ENCODE results near the gene DLX2. TPM values are rescaled to one million over a fixed set of nuclear protein-coding genes. Genes with fewer than 3 reads are reported as not detected.
"Not testable (repeated sequence)": the region's sequence is repeated elsewhere in the genome, so short reads cannot be mapped to it uniquely, and the experiment has no call there.

The DLX2 gene
- total RNA-seq, 2 experiments from 2014 or later, result not detected

GRCh38 chr2:172062402-172063004, 40.2 kb downstream of the DLX2 start:
- peaks cover 43% of the 10 kb centered on the region for H3K36me3 Mint-ChIP-seq (ENCODE audit: low read depth)
- ChIA-PET CTCF (no interaction called here), POLR2A (no interaction called here)
- peaks cover 4% of the 10 kb centered on the region for H3K27me3 Mint-ChIP-seq
- no peak for DNase-seq
- intact Hi-C loops (cut with DNase I, micrococcal nuclease), result no loop called here
- ATAC-seq (ENCODE audit: poor library complexity), result no peak
- no peak overlapping the region for H3K4me3 ChIP-seq (ENCODE audit: low read length)
- H3K9me3 ChIP-seq (ENCODE audit: control insufficient read depth in 1 of 2, insufficient read depth in 1 of 2, low read length in 2 of 2), result no peaks in the 10 kb centered on the region
- H3K27ac Mint-ChIP-seq, result no peak overlapping the region
- no peaks in the 10 kb centered on the region for H3K27me3 ChIP-seq (ENCODE audit: control insufficient read depth in 1 of 2, insufficient read depth in 2 of 2, low read length in 2 of 2)
- no peaks in the 10 kb centered on the region for H3K36me3 ChIP-seq (ENCODE audit: insufficient read depth, low read length)
- H3K27ac ChIP-seq (ENCODE audit: low read depth in 1 of 2, low read length in 2 of 2), result no peak overlapping the region
- no peaks in the 10 kb centered on the region for H3K9me3 Mint-ChIP-seq
- TF ChIP-seq CTCF (IDR thresholded peaks at IDR 0.05), result no peak
- no peaks in the 10 kb centered on the region for H3K4me1 Mint-ChIP-seq (ENCODE audit: low read depth)
- H3K4me1 ChIP-seq (ENCODE audit: insufficient read depth, low read length), result no peaks in the 10 kb centered on the region
- no peak overlapping the region for H3K4me3 Mint-ChIP-seq

GRCh38 chr2:172060118-172060517, 42.6 kb downstream of the DLX2 start:
- H3K4me3 Mint-ChIP-seq; H3K36me3 ChIP-seq (ENCODE audit: insufficient read depth, low read length); H3K27ac ChIP-seq (ENCODE audit: low read depth in 1 of 2, low read length in 2 of 2); POLR2A ChIA-PET; H3K9me3 Mint-ChIP-seq; H3K4me3 ChIP-seq (ENCODE audit: low read length); ATAC-seq (ENCODE audit: poor library complexity); H3K27ac Mint-ChIP-seq; CTCF ChIA-PET; H3K4me1 Mint-ChIP-seq (ENCODE audit: low read depth); H3K9me3 ChIP-seq (ENCODE audit: control insufficient read depth in 1 of 2, insufficient read depth in 1 of 2, low read length in 2 of 2); intact Hi-C loops (cut with DNase I, micrococcal nuclease); H3K4me1 ChIP-seq (ENCODE audit: insufficient read depth, low read length); H3K27me3 Mint-ChIP-seq; DNase-seq; H3K27me3 ChIP-seq (ENCODE audit: control insufficient read depth in 1 of 2, insufficient read depth in 2 of 2, low read length in 2 of 2): not testable (repeated sequence)
- H3K36me3 Mint-ChIP-seq (ENCODE audit: low read depth), result peaks cover 26% of the 10 kb centered on the region

DNA sequence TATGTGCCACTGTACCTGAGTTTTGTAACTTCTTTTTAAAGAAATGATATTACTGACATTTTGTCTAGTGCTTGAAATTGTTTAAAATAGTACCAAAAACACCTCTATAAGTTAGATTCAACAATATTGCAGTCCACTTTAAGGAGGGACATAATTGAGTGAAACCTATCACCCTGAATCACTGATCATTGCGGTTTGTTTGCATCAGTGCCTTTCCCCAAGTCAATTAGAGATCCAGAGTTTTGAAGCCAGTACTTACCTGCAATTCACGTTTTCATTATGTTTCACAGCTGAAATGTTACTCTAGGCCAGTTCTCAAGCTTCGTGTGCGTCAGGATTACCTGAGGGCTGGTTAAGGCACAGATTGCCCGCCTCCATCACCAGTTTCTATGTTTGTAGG, 44.0 kb downstream of the DLX2 start:
- no peak overlapping the region for H3K4me3 Mint-ChIP-seq
- peaks cover 4% of the 10 kb centered on the region for H3K27me3 Mint-ChIP-seq
- no peak overlapping the region for H3K27ac Mint-ChIP-seq
- no peaks in the 10 kb centered on the region for H3K4me1 Mint-ChIP-seq (ENCODE audit: low read depth)
- ChIA-PET CTCF (interaction anchor here (0.7 kb wide), 1 partner anchor 281 kb away, joined by 3 read pairs; no protein-coding TSS in a partner anchor), POLR2A (no interaction called here)
- no peaks in the 10 kb centered on the region for H3K9me3 ChIP-seq (ENCODE audit: control insufficient read depth in 1 of 2, insufficient read depth in 1 of 2, low read length in 2 of 2)
- no peak overlapping the region for H3K27ac ChIP-seq (ENCODE audit: low read depth in 1 of 2, low read length in 2 of 2)
- H3K27me3 ChIP-seq (ENCODE audit: control insufficient read depth in 1 of 2, insufficient read depth in 2 of 2, low read length in 2 of 2), result no peaks in the 10 kb centered on the region
- no peaks in the 10 kb centered on the region for H3K4me1 ChIP-seq (ENCODE audit: insufficient read depth, low read length)
- no peak for TF ChIP-seq CTCF (IDR thresholded peaks at IDR 0.05)
- H3K9me3 Mint-ChIP-seq, result no peaks in the 10 kb centered on the region
- no peaks in the 10 kb centered on the region for H3K36me3 ChIP-seq (ENCODE audit: insufficient read depth, low read length)
- DNase-seq (no peak), ATAC-seq (ENCODE audit: poor library complexity) (no peak)
- H3K36me3 Mint-ChIP-seq (ENCODE audit: low read depth), result peaks cover 18% of the 10 kb centered on the region
- no peak overlapping the region for H3K4me3 ChIP-seq (ENCODE audit: low read length)
- intact Hi-C loops (cut with DNase I, micrococcal nuclease), result no loop called here

DNA sequence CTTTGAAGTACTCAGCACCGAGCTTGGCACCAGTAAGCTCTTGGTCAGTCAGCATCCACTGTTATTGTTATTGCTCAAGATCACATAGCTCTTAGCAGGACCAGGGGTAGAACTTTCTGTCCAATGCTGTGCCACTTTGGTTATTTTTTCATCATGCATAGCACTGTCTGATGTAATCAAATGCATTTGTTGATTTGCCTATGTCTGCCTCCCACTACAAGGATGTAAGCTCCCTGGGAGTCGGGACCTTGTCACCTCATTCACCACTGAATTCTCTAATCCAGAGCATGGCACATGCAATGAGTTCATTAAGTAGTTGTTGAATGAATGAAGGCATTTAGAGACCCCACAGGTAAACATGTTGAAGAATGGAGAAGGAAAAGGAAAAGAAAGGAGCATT, 46.4 kb downstream of the DLX2 start:
- H3K27me3 Mint-ChIP-seq, result peaks cover 4% of the 10 kb centered on the region
- H3K4me1 ChIP-seq (ENCODE audit: insufficient read depth, low read length), result no peaks in the 10 kb centered on the region
- no peak for ATAC-seq (ENCODE audit: poor library complexity)
- no peaks in the 10 kb centered on the region for H3K9me3 Mint-ChIP-seq
- POLR2A ChIA-PET, result no interaction called here
- no peaks in the 10 kb centered on the region for H3K36me3 ChIP-seq (ENCODE audit: insufficient read depth, low read length)
- CTCF ChIA-PET, result no interaction called here
- H3K36me3 Mint-ChIP-seq (ENCODE audit: low read depth), result no peaks in the 10 kb centered on the region
- no peak overlapping the region for H3K27ac Mint-ChIP-seq
- H3K9me3 ChIP-seq (ENCODE audit: control insufficient read depth in 1 of 2, insufficient read depth in 1 of 2, low read length in 2 of 2), result no peaks in the 10 kb centered on the region
- intact Hi-C loops (cut with DNase I, micrococcal nuclease), result no loop called here
- no peak overlapping the region for H3K27ac ChIP-seq (ENCODE audit: low read depth in 1 of 2, low read length in 2 of 2)
- no peak overlapping the region for H3K4me3 ChIP-seq (ENCODE audit: low read length)
- H3K4me3 Mint-ChIP-seq, result no peak overlapping the region
- DNase-seq, result no peak
- no peaks in the 10 kb centered on the region for H3K4me1 Mint-ChIP-seq (ENCODE audit: low read depth)
- no peak for TF ChIP-seq CTCF (IDR thresholded peaks at IDR 0.05)
- no peaks in the 10 kb centered on the region for H3K27me3 ChIP-seq (ENCODE audit: control insufficient read depth in 1 of 2, insufficient read depth in 2 of 2, low read length in 2 of 2)
